ENCODE data around the gene DCK.
A peak's percentile ranks its signal among the peaks of the same experiment; 100 is the strongest.
"Not testable (repeated sequence)": the region's sequence is repeated elsewhere in the genome, so short reads cannot be mapped to it uniquely, and the experiment has no call there.

Gene DCK

GRCh38 chr4:70999639-71000038, 6.2 kb downstream of the DCK start:
- Histone ChIP-seq H3K36me3 (ENCODE audit: control insufficient read depth, insufficient read depth, low read length) (peaks cover 18% of the 10 kb centered on the region), H3K4me1 (ENCODE audit: control insufficient read depth, insufficient read depth, low read length) (peaks cover 29% of the 10 kb centered on the region)
- not testable (repeated sequence) for H3K9me3 ChIP-seq (ENCODE audit: control insufficient read depth, insufficient read depth, low read depth, low read length); H3K27ac ChIP-seq (ENCODE audit: low read depth, low read length); H3K27me3 ChIP-seq (ENCODE audit: control insufficient read depth, insufficient read depth, low read length); H3K9ac ChIP-seq (ENCODE audit: low read length); H3K4me3 ChIP-seq (ENCODE audit: low read depth, low read length)

GRCh38 chr4:71001363-71001762, 7.9 kb downstream of the DCK start:
- not testable (repeated sequence) for H3K9ac ChIP-seq (ENCODE audit: low read length); H3K4me3 ChIP-seq (ENCODE audit: low read depth, low read length); H3K27ac ChIP-seq (ENCODE audit: low read depth, low read length); H3K27me3 ChIP-seq (ENCODE audit: control insufficient read depth, insufficient read depth, low read length); H3K9me3 ChIP-seq (ENCODE audit: control insufficient read depth, insufficient read depth, low read depth, low read length)
- peaks cover 23% of the 10 kb centered on the region for H3K4me1 ChIP-seq (ENCODE audit: control insufficient read depth, insufficient read depth, low read length)
- H3K36me3 ChIP-seq (ENCODE audit: control insufficient read depth, insufficient read depth, low read length), result peaks cover 18% of the 10 kb centered on the region

- no peaks in the 10 kb centered on the region for H3K36me3 ChIP-seq (ENCODE audit: control insufficient read depth, insufficient read depth, low read length)
- H3K9ac ChIP-seq (ENCODE audit: low read length), result peak overlapping the region; percentile 23
- peak overlapping the region; percentile 41; the same call in 1 of the 2 replicates for H3K4me3 ChIP-seq (ENCODE audit: low read depth, low read length)
- H3K27ac ChIP-seq (ENCODE audit: low read depth, low read length), result no peak overlapping the region; the same call in 1 of the 2 replicates
- no peaks in the 10 kb centered on the region for H3K27me3 ChIP-seq (ENCODE audit: control insufficient read depth, insufficient read depth, low read length)
- H3K9me3 ChIP-seq (ENCODE audit: control insufficient read depth, insufficient read depth, low read depth, low read length), result no peaks in the 10 kb centered on the region
- peaks cover 20% of the 10 kb centered on the region for H3K4me1 ChIP-seq (ENCODE audit: control insufficient read depth, insufficient read depth, low read length)
Measured at GRCh38 chr4:71004281-71004851, 10.9 kb downstream of the DCK start.

DNA sequence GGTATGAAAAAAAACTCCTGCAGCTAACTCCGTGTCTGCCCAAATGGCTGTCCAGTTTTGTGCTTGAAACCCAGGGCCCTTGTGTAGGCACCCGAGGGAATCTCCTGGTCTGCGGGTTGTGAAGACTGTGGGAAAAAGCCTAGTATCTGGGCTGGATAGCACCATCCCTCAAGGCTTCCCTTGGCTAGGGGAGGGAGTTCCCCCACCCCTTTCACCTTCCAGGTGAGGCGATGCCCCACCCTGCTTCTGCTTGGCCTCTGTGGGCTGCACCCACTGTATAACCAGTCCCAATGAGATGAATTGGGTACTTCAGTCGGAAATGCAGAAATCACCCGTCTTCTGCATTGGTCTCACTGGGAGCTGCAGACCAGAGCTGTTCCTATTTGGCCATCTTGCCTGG, 11.6 kb downstream of the DCK start:
- peaks cover 23% of the 10 kb centered on the region for H3K4me1 ChIP-seq (ENCODE audit: control insufficient read depth, insufficient read depth, low read length)
- H3K4me3 ChIP-seq (ENCODE audit: low read depth, low read length); H3K9ac ChIP-seq (ENCODE audit: low read length); H3K9me3 ChIP-seq (ENCODE audit: control insufficient read depth, insufficient read depth, low read depth, low read length); H3K36me3 ChIP-seq (ENCODE audit: control insufficient read depth, insufficient read depth, low read length); H3K27me3 ChIP-seq (ENCODE audit: control insufficient read depth, insufficient read depth, low read length); H3K27ac ChIP-seq (ENCODE audit: low read depth, low read length): not testable (repeated sequence)

DNA sequence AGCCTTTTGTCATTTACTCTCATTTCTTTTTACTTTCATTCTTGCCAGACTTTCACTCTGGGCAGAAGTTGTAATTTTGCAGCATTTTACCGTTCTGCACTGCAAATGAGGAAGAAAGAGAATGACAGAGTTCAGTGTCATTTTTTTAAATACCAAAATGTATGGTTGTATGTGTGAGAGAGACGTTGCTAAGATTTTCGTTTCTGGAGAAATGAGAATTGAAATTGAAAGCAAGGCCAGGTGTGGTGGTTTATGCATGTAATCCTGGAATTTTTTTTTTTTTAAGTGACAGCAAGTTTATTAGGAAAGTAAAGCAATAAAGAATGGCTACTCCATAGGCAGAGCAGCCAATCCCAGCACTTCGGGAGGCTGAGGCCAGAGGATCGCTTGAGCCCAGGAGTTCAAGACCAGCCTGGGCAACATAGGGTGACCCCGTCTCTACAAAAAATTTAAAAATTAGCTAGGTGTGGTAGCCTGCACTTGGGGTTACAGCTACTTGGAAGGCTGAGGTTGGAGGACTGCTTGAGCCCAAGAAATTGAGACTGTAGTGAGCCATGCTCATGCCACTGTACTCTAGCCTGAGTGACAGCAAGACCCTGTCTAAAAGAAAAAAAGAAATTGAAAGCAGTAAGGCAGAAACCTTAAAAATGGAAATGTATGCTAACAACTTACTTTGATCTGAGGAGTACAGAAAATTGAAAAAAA, 12.9 kb downstream of the DCK start:
- Histone ChIP-seq H3K27ac (ENCODE audit: low read depth, low read length) (no peak overlapping the region), H3K9me3 (ENCODE audit: control insufficient read depth, insufficient read depth, low read depth, low read length) (peaks cover under 1% of the 10 kb centered on the region; the same call in 1 of the 2 replicates), H3K27me3 (ENCODE audit: control insufficient read depth, insufficient read depth, low read length) (no peaks in the 10 kb centered on the region), H3K9ac (ENCODE audit: low read length) (no peak overlapping the region), H3K36me3 (ENCODE audit: control insufficient read depth, insufficient read depth, low read length) (no peaks in the 10 kb centered on the region), H3K4me3 (ENCODE audit: low read depth, low read length) (no peak overlapping the region), H3K4me1 (ENCODE audit: control insufficient read depth, insufficient read depth, low read length) (peaks cover 23% of the 10 kb centered on the region)

DNA sequence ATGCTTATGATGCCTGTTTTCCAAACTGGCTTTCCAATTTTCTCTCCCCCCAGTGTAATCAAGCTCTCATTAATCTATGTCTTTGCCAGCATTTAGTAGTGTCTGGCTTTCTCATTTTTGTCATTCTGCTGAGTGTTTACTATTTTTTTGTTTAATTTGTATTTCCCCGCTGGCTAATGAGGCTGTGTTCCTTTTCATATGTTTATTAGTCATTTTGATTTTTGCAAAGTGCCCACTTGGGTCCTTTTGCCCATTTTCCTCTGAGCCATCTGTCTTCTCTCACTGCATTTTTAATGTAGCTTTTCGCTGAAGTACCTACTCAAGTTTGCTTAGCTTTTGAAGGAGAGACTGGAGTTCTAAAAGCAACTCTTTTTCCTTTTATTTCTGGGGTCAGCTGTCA, 14.7 kb downstream of the DCK start:
- Histone ChIP-seq H3K27ac (ENCODE audit: low read depth, low read length) (no peak overlapping the region), H3K9me3 (ENCODE audit: control insufficient read depth, insufficient read depth, low read depth, low read length) (peaks cover 3% of the 10 kb centered on the region; the same call in 1 of the 2 replicates), H3K4me3 (ENCODE audit: low read depth, low read length) (no peak overlapping the region), H3K36me3 (ENCODE audit: control insufficient read depth, insufficient read depth, low read length) (no peaks in the 10 kb centered on the region; the same call in 1 of the 2 replicates), H3K4me1 (ENCODE audit: control insufficient read depth, insufficient read depth, low read length) (peaks cover 23% of the 10 kb centered on the region), H3K27me3 (ENCODE audit: control insufficient read depth, insufficient read depth, low read length) (no peaks in the 10 kb centered on the region), H3K9ac (ENCODE audit: low read length) (no peak overlapping the region)

- Histone ChIP-seq H3K36me3 (ENCODE audit: control insufficient read depth, insufficient read depth, low read length) (no peaks in the 10 kb centered on the region; the same call in 1 of the 2 replicates), H3K9me3 (ENCODE audit: control insufficient read depth, insufficient read depth, low read depth, low read length) (peaks cover 3% of the 10 kb centered on the region; the same call in 1 of the 2 replicates), H3K27me3 (ENCODE audit: control insufficient read depth, insufficient read depth, low read length) (no peaks in the 10 kb centered on the region), H3K4me3 (ENCODE audit: low read depth, low read length) (no peak overlapping the region), H3K4me1 (ENCODE audit: control insufficient read depth, insufficient read depth, low read length) (peaks cover 14% of the 10 kb centered on the region), H3K9ac (ENCODE audit: low read length) (no peak overlapping the region), H3K27ac (ENCODE audit: low read depth, low read length) (no peak overlapping the region)
Measured at GRCh38 chr4:71009086-71009485, 15.6 kb downstream of the DCK start.

- Histone ChIP-seq H3K27ac (ENCODE audit: low read depth, low read length) (no peak overlapping the region), H3K36me3 (ENCODE audit: control insufficient read depth, insufficient read depth, low read length) (no peaks in the 10 kb centered on the region; the same call in 1 of the 2 replicates), H3K4me1 (ENCODE audit: control insufficient read depth, insufficient read depth, low read length) (peaks cover 5% of the 10 kb centered on the region), H3K9me3 (ENCODE audit: control insufficient read depth, insufficient read depth, low read depth, low read length) (peaks cover 3% of the 10 kb centered on the region; the same call in 1 of the 2 replicates), H3K4me3 (ENCODE audit: low read depth, low read length) (no peak overlapping the region), H3K9ac (ENCODE audit: low read length) (no peak overlapping the region), H3K27me3 (ENCODE audit: control insufficient read depth, insufficient read depth, low read length) (no peaks in the 10 kb centered on the region)
Measured at GRCh38 chr4:71009890-71010588, 16.6 kb downstream of the DCK start.

- Histone ChIP-seq H3K9me3 (ENCODE audit: control insufficient read depth, insufficient read depth, low read depth, low read length) (peaks cover 3% of the 10 kb centered on the region; the same call in 1 of the 2 replicates), H3K4me1 (ENCODE audit: control insufficient read depth, insufficient read depth, low read length) (0 out of 2 replicates have a peak, but pooled peaks cover 4% of the 10 kb centered on the region), H3K27ac (ENCODE audit: low read depth, low read length) (no peak overlapping the region), H3K4me3 (ENCODE audit: low read depth, low read length) (no peak overlapping the region), H3K27me3 (ENCODE audit: control insufficient read depth, insufficient read depth, low read length) (no peaks in the 10 kb centered on the region), H3K36me3 (ENCODE audit: control insufficient read depth, insufficient read depth, low read length) (no peaks in the 10 kb centered on the region; the same call in 1 of the 2 replicates), H3K9ac (ENCODE audit: low read length) (no peak overlapping the region)
Measured at GRCh38 chr4:71011451-71011850, 18.0 kb downstream of the DCK start.

- not testable (repeated sequence) for H3K4me3 ChIP-seq (ENCODE audit: low read depth, low read length); H3K4me1 ChIP-seq (ENCODE audit: control insufficient read depth, insufficient read depth, low read length); H3K27ac ChIP-seq (ENCODE audit: low read depth, low read length); H3K9me3 ChIP-seq (ENCODE audit: control insufficient read depth, insufficient read depth, low read depth, low read length); H3K36me3 ChIP-seq (ENCODE audit: control insufficient read depth, insufficient read depth, low read length); H3K9ac ChIP-seq (ENCODE audit: low read length); H3K27me3 ChIP-seq (ENCODE audit: control insufficient read depth, insufficient read depth, low read length)
Measured at GRCh38 chr4:71017391-71017790, 23.9 kb downstream of the DCK start.

DNA sequence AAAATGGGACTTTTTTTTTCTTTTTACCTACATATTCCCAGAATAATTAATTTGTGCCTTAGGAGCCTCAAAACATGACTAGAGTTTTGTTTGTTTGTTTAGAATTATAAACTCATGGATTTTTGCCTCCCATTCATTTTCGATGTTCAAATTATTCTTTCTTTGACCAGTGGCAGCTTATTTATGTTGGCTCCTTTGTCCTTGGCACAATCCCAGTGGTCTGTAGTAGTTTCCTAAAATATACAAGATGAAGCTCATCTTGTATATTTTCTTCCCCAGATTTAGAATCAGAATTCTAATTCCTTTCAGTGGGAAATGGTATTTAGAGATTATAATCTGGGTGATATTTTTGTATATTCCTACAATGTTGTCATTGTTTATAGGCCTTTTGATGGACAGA, 27.2 kb downstream of the DCK start:
- H3K4me3 ChIP-seq (ENCODE audit: low read depth, low read length), result no peak overlapping the region
- H3K36me3 ChIP-seq (ENCODE audit: control insufficient read depth, insufficient read depth, low read length), result peaks cover 11% of the 10 kb centered on the region
- H3K27me3 ChIP-seq (ENCODE audit: control insufficient read depth, insufficient read depth, low read length), result no peaks in the 10 kb centered on the region
- H3K9me3 ChIP-seq (ENCODE audit: control insufficient read depth, insufficient read depth, low read depth, low read length), result no peaks in the 10 kb centered on the region
- H3K9ac ChIP-seq (ENCODE audit: low read length), result no peak overlapping the region
- no peaks in the 10 kb centered on the region for H3K4me1 ChIP-seq (ENCODE audit: control insufficient read depth, insufficient read depth, low read length)
- H3K27ac ChIP-seq (ENCODE audit: low read depth, low read length), result no peak overlapping the region

Data from HUES6 (cell line).